ENCODE measurements around the gene TATDN3.

- no peak for TF ChIP-seq CTCF (conservative IDR thresholded peaks at IDR 0.05; ENCODE audit: low read length)
- no peak for TF ChIP-seq EZH2phosphoT487 (IDR thresholded peaks at IDR 0.05; ENCODE audit: borderline replicate concordance, low read depth, low read length)
These were observed 6.0 kb downstream of the TATDN3 start for GRCh38 chr1:212797681-212798080.

Data from OCI-LY7 (cell line).